OCI-M2 (cell line): ENCODE results near the gene DCLRE1B.
A peak's percentile ranks its signal among the peaks of the same experiment; 100 is the strongest.

ENCODE experiments used
- DNase-seq: peaks from one replicate; lab custom pipeline; 2025; ENCODE audit not compliant: unreplicated experiment; lab: John Stamatoyannopoulos, UW

The DCLRE1B gene

DNA sequence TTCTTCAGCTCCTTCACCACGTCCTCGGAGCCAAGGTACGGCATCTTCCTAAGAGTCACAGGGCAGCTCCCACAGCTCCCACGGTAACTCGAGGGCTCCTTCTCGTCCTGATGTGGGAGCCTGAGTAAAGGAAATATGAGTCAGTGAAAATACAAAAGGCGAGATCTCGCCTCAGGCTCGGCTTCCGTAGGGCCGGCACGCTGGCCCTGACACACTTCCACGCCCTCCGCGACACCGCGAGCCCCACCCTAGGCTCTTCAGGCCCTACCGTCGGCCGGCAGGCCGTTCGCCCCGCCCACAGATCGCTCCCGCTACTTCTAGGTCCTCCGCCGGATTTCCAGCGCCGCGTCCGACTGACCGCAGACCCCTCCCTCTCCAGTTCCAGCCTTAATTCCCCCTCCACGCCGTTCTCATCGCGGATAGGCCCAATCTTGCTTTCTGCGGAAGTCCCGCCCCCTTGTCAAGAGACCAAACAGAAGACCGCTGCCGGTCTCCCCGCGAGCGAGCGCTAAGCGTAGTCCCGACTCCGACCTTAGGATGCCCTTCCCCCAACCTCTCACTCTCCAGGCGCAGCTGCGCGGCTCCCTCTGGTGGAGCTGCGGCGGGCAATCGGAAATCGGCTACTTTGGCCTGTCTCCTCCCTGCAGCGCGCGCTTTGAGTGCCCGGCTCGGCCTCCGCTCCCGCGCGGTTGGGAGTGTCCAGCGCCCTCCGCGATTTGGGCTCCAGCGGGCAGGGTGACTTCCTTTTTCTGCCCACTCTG, at the start of gene DCLRE1B, which contains the start of gene AP4B1:
TSS of gene DCLRE1B (plus strand) at position 653 of the 761 bp plus-strand sequence. CDS start 261 bp downstream, outside the sequence.
TSS of gene AP4B1 (minus strand) at position 126 of the 761 bp plus-strand sequence. CDS start at position 44, 82 bp downstream.
- peak; percentile 78 for DNase-seq

DNA sequence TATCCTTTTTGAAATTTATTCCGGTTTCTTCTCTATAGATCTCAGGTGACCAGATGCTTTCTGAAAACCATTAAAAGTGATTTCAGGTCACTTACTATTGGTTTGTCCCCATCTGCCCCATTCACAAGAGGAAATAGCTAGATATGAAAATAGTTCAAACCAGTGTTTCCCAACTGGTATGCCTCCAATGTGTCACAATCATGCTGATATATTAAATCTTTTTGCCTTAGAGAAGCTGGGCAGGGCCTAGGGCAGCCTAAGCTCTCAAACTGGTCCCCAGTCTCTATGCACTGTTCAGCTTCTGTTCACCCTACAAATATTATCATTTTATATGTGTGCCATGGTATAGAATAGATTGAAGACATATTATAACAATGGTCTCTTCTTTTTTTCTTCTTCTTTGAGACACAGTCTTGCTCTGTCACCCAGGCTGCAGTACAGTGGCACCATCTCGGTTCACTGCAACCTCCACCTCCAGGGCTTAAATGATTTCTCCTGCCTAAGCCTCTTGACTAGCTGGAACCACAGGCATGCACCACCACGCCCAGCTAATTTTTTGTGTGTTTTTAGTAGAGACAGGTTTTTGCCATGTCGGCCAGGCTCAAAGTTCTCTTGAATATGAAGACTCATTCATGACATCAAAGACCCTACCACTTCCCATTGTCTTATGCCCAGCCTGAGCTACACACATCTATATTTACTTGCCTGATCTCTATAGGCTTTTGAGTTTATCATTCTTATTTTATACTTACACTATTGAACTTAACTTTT, 49.3 kb upstream of the DCLRE1B start:
- no peak for DNase-seq

DNA sequence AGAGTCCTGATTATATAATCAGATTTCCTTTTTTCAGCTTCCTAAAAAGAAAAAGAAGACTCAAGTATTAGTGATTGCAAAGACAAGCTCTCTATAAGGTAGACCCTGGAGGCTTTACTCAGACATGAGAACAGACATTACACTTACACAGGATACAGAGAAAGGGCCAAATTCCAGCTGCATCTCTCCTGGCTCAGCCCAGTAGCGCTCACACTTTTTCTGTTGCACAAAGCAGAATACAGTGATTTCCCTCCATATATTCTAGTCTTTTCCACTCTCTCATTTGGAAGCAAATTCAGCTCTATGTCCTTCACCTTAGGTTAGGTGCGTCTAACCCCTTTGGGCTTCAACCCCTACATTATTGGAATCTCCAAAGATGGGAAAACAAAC, 48.7 kb upstream of the DCLRE1B start:
- no peak for DNase-seq

GRCh38 chr1:113857776-113858175, 47.4 kb upstream of the DCLRE1B start:
- DNase-seq = no peak

- no peak for DNase-seq
Measured at GRCh38 chr1:113858418-113858817, 46.7 kb upstream of the DCLRE1B start.

DNA sequence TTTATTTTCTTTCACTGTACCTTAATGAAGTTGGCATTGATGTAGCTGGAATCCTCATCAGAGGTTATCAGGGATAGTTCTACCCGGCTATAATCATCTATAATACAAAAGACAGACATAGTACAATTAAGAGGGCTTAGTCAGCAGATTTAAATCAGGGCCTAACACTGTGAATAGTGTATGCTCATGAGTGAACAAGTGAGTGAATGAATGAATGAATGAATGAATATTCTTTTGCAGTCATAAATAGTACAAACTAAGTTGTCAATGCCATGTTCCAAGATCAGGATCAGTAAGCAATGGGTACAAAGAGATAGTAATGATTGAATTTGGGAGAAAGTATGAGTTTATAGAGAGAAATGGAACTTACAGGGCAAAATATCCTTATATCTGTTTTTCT, 46.1 kb upstream of the DCLRE1B start:
- no peak for DNase-seq

DNA sequence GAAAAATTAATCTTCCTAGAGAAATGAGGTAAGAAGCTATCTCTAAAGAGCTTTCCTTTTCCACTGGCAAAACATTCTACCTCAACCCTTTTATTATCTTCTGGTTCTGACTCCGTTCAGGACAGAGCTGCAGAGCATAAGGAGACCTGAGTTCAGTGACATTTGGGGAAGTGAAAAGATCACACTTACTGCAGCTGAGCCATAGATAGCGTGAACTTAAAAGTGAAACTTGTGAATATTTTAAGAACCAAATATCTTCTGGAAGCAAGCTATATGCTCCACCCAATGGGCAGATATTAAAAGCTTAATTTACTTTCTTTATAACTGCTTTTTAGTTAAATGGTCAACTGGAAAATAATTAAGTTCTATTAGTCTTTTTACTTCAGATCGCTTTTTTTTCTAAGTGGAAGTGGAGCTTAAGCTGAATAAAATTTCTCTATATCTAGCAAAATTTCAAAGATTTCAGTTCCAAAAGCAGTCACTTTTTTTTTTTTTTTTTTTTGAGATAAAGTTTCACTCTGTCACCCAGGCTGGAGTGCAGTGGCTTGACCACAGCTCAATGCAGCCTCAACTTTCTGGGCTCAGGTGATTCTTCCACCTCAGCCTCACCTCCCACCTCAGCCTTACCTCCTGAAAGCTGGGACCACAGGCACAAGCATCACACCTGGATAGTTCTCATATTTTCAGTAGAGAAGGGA, 45.5 kb upstream of the DCLRE1B start:
- DNase-seq = no peak

- DNase-seq = no peak
Measured at GRCh38 chr1:113860891-113861290, 44.2 kb upstream of the DCLRE1B start.

- DNase-seq = no peak
Measured at GRCh38 chr1:113861641-113862040, 43.5 kb upstream of the DCLRE1B start.

DNA sequence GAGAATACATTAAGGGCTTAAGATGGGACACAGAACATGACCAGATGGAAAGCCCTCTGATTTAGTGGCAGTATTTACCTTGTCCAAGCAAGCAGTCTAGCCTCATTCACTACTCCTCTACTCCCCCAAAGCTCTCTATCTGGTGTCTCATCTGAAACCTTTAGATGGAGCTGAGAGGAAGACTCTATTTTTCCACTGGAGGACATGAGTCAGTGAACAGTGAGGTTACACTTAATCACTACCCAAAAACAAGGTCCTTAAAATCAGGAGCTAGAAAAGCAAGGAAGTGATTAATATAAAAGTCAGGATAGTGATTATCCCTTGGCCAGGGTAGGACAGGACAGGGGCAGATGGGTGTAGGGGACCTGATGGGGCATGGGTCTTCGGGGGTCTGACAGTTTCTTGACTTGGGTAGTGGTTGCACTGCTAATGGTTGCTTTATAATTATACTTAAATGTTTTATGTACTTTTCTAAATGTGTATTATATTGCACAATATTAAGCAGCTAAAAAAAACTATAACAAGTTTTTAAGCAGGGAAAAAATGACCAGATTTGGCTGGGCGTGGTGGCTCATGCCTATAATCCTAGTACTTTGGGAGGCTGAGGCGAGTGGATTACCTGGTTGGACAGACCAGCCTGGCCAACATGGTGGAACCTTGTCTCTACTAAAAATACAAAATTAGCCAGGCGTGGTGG, 36.6 kb upstream of the DCLRE1B start:
- no peak for DNase-seq

DNA sequence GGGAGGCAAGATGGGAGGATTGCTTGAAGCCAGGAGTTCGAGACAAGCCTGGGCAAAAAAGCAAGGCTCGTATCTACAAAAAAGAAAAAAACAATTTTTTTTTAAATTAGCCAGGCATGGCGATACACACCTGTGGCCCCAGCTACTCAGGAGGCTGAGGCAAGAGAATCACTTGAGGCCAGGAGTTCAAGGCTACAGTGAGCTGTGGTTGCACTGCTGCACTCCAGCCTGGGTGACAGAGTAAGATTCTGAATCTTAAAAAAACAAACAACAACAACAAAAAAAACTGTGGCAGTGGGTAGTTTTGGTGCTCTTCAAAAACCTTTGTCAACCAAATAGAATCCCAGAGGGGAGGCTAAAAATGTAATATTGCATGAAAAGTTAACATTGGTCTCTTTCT, 34.3 kb upstream of the DCLRE1B start:
- no peak for DNase-seq

DNA sequence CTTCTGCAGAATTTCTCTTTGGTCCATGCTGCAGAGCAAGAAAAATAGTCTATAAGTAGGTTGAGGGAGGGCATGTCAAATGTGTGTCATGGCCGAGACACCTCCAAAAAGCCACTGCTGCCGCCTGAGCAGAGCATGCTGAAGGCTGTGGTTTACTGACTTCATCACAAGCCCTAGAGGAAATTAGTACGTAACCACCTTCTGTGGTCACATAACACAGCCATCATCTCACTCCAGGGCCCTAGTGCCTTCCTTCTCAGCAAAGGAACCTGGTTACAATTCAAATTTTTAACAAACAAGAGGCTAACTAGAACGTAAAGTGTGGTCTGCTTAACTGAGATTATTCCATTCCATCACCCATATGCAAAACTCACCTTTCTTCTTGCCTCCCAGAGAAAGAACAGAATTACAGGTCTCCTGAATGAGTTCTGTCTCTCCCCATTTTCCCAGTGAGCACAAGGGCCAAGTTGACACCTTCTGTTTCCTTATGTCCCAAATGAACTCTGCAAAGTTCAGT, 33.5 kb upstream of the DCLRE1B start, which contains the start of gene PTPN22:
TSS of gene PTPN22 (minus strand) at position 116 of the 517 bp plus-strand sequence.
- DNase-seq = no peak

GRCh38 chr1:113872219-113872935, 32.7 kb upstream of the DCLRE1B start:
- DNase-seq = no peak

DNA sequence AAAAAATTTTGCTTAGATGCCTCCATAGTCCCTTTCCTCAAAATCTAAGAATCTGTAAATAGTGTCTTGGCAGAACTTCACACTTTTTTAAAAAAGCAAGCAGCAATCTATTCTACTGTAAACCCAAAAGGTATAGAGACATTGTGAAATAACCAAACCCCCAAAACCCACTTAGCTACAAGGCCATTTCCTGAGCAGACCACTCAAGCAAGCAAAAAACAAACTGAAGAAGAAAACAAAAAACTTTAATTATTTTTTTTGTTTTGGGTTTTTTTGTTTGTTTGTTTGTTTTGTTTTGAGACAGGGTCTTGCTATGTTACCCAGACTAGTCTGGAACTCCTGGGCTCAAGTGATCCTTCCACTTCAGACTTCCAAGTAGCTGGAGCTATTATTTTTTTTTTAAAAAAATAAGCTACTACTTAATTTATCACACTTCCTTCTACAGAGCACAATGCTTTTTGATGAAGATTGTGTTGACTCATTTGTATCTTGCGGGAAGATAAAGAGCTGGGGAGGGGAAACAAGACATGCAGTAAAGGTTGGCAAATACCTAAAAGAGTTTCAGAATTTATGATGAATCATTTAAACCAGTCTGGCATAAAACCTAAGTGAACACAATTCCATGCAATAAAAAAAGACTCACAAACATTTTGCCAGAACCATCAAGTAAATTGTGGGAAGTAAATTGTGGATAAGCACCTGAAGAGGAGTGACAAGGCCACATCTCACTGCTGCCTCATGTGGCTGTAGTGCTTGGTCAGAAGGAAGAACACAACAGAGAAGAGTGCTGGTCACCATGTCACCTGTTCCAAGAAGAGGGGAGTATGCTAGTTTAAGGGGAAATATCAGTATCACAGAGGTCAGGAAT, 30.9 kb upstream of the DCLRE1B start:
- DNase-seq = no peak

GRCh38 chr1:113875714-113876113, 29.4 kb upstream of the DCLRE1B start:
- no peak for DNase-seq

DNA sequence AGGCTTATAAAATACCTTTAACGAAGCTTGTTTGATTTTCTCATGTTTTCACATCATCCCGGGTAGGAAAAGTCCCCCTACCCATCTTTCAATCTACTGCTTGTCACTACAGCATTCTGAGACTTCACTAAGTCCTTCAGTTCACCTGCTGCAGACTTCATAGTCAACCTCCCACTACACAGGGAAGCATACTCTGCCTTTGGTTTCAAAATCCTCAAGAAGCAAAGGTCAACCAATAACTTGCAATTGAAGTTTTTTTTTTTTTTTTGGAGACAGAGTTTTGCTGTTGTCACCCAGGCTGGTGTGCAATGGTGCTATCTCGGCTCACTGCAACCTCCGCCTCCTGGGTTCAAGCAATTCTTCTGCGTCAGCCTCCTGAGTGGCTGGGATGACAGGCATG, 28.9 kb upstream of the DCLRE1B start:
- no peak for DNase-seq

DNA sequence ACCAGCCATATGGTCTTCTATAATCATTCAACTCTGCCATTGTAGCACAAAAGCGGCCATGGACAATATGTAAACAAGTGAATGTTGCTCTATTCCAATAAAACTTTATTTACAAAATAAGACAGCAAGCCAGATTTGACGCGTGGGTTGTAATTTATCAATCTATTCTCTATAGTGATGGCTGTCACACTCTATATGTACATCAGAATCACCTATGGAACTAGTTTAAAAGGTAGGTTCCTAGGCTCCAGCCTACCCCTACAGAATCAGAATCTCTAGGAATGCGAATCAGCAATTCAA, 25.4 kb upstream of the DCLRE1B start:
- no peak for DNase-seq

DNA sequence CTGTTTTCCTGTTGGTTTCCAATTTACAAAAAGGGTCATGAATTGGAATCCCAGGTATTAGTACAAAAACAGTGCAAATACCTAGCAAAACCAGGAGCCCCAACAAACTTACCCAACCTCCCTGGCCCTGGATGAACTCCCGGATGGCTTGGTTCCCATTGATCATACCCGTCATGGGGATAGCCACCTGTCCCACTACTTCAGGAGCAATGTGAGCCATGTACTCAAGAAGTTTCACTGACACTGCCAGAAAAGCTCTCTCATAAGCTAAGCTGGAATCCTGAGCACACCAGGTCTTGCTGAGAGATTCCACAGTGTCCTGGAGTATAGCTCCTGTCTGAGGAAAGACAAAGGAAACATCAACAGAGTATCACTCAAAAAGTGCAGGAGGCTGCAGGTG, 23.5 kb upstream of the DCLRE1B start:
- DNase-seq = no peak
